Measurements from ENCODE around the gene KIF25.
"Not testable (repeated sequence)": the region's sequence is repeated elsewhere in the genome, so short reads cannot be mapped to it uniquely, and the experiment has no call there.

KIF25 gene

GRCh38 chr6:167996424-167997199 is 859 bp upstream of the KIF25 start:
- TF ChIP-seq, protein P1, sequence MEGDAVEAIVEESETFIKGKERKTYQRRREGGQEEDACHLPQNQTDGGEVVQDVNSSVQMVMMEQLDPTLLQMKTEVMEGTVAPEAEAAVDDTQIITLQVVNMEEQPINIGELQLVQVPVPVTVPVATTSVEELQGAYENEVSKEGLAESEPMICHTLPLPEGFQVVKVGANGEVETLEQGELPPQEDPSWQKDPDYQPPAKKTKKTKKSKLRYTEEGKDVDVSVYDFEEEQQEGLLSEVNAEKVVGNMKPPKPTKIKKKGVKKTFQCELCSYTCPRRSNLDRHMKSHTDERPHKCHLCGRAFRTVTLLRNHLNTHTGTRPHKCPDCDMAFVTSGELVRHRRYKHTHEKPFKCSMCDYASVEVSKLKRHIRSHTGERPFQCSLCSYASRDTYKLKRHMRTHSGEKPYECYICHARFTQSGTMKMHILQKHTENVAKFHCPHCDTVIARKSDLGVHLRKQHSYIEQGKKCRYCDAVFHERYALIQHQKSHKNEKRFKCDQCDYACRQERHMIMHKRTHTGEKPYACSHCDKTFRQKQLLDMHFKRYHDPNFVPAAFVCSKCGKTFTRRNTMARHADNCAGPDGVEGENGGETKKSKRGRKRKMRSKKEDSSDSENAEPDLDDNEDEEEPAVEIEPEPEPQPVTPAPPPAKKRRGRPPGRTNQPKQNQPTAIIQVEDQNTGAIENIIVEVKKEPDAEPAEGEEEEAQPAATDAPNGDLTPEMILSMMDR (IDR thresholded peaks at IDR 0.05; ENCODE audit: extremely low read depth, missing control alignments), result no peak
- no peak for DNase-seq (ENCODE audit: low spot score)

DNA sequence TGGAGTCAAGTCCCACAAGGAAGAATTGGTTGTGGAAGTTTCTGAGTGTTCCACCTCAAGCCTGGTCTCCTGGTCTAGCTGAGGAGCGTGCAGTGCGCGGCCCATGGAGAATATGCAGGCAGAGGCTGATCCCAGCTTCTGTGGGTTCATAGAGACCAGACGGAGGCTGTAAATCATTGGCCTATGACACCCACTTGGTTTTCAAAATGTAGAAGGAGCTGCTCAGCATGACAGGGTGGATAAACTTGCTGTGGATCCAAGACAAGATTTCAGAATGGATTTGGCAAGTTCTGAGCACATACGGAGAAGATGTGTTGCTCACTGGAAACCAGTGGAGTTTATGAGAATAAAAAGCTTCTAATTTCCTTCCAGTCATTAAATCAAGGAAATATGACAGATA is 744 bp downstream of the KIF25 start:
- DNase-seq (ENCODE audit: low spot score), result no peak
- TF ChIP-seq, protein P1 (IDR thresholded peaks at IDR 0.05; ENCODE audit: extremely low read depth, missing control alignments), result no peak

DNA sequence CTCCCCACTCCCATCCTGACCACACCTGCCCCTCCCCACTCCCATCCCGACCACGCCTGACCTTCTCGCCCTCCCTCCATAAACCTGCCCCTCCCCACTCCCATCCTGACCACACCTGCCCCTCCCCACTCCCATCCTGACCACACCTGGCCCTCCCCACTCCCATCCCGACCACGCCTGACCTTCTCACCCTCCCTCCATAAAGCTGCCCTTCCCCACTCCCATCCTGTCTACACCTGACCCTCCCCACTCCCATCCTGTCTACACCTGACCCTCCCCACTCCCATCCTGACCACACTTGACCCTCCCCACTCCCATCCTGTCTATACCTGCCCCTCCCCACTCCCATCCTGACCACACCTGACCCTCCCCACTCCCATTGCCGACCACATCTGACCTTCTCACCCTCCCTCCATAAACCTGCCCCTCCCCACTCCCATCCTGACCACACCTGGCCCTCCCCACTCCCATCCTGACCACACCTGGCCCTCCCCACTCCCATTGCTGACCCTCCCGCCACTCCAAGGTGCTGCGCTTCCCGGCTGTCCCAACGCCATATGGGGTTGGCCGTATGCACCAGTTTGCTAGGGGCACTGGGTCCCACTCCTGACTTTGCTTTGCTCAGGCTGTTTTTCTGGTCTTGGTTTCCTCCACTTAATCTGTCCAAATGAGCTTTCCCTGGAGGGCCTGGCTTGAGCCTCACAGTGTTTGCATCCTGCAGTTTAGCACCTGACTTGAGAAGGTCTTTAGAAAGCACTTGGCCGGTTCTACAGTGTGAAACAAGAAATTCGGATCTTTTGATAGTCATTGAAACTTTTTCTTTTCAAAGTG is 2.9 kb downstream of the KIF25 start:
- TF ChIP-seq, protein P1 (IDR thresholded peaks at IDR 0.05; ENCODE audit: extremely low read depth, missing control alignments), result no peak
- DNase-seq (ENCODE audit: low spot score), result no peak

GRCh38 chr6:168001029-168001332 is 3.5 kb downstream of the KIF25 start:
- no peak for DNase-seq (ENCODE audit: low spot score)
- TF ChIP-seq, protein P1 (IDR thresholded peaks at IDR 0.05; ENCODE audit: extremely low read depth, missing control alignments), result no peak

DNA sequence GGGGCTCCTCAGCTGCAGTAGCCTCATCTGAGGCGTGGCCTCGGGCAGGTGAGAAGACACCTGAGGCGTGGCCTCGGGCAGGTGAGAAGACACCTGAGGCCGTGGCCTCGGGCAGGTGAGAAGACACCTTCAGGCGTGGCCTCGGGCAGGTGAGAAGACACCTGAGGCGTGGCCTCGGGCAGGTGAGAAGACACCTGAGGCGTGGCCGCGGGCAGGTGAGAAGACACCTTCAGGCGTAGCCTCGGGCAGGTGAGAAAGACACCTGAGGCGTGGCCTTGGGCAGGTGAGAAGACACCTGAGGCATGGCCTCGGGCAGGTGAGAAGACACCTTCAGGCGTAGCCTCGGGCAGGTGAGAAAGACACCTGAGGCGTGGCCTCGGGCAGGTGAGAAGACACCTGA is 4.0 kb downstream of the KIF25 start:
- not testable (repeated sequence) for DNase-seq (ENCODE audit: low spot score)

DNA sequence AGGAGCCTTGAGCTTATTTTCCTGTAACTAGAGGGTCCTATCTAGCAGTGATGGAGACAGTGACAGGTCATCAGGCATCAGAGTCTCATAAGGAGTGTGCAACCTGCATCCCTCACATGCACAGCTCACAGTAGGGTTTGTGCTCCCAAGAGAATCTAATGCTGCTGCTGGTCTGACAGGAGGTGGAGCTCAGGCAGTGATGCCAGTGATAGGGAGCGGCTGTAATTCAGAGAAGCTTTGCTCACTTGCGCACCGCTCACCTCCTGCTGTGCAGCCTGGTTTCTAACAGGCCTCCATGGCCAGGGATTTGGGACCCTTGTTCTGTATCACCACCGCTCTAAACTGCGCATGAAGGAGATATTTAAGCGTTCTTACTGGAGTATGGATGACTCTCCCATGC is 5.3 kb downstream of the KIF25 start:
- TF ChIP-seq, protein P1 (IDR thresholded peaks at IDR 0.05; ENCODE audit: extremely low read depth, missing control alignments), result no peak
- DNase-seq (ENCODE audit: low spot score), result no peak

DNA sequence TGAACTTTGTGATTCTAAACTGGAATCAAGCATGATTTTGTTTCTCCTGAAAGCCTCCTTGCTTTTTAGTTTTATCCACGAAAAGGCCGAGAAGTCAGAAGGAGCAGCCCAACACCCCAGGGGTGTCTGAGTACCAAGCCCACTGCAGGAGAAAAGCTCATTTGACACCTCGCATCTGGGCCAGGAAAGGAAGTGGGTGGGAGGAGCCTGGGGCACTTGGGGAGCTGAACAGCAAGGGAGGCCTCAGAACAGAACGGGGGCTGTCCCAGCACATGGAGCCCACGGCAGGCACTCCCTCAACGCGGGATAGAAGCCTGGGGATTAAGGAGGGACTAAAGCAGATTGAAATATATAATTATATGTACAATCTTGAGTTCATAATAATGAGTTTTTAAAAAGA is 6.6 kb downstream of the KIF25 start:
- DNase-seq (ENCODE audit: low spot score), result no peak
- TF ChIP-seq, protein P1 (IDR thresholded peaks at IDR 0.05; ENCODE audit: extremely low read depth, missing control alignments), result no peak
